HS-27A (cell line): ENCODE data around the gene SEMA4A.
"Not testable (repeated sequence)": the region's sequence is repeated elsewhere in the genome, so short reads cannot be mapped to it uniquely, and the experiment has no call there.

ENCODE experiments used
- DNase-seq: peaks from one replicate; pipeline ENCODE4 v3.0.0-alpha.2; 2012; ENCODE audit warnings: low read depth, missing footprints

SEMA4A gene

DNA sequence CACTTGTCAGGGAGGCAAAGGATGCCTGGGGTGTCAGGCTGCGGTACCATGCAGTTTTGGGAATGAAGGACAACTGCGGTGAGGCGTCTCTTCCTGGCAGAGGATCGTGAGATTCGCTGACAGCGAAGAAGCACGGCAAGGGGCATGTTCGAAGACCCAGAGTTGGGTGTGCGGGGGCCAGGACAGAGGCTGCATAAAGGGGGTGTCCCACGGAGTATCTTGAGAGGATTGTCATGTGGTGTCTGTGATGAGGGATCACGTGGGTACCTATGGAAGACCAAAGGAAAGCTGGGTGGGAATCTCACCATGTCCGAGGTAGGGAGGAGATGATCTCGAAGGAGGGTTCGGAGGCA, 40.9 kb downstream of the SEMA4A start:
- no peak for DNase-seq

DNA sequence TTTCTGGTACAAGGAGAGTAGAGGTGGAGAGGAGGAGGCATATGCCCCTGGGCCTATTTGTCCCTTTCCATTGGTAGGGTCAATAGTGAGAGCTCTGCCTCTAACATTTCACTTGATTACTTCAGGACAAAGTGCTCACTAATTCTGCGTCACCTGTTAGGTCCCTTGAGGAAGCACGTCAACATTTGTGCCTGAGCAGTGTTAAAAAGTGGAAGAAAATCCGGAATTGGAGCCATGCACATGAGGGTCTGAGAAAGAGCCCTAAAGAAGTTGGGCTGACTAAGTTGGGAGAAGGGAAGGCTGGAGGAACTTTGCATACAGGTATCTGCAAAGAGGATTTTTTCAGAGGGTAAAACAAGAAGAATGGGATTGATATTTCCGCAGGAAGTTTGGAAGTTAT, 42.5 kb downstream of the SEMA4A start:
- no peak for DNase-seq

DNA sequence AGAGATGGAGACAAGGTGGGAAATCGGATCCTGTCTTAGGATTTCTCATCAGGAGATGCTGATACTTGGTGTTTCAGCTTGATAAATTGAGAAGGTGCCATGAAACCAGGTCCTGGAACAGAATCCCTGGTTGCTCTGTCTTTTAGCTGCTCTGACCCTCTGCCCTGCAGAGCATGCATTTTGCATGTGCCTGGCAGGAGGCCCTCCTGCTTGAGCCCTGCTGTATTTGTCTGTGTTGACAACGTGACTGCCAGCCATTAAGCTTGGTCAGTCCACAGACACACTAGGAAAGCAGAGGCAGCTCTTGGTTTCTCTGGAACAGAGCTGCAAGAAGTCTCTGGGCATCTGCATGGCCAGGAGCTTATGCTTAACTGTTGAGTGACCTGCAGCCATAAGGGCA, 43.1 kb downstream of the SEMA4A start:
- no peak for DNase-seq

DNA sequence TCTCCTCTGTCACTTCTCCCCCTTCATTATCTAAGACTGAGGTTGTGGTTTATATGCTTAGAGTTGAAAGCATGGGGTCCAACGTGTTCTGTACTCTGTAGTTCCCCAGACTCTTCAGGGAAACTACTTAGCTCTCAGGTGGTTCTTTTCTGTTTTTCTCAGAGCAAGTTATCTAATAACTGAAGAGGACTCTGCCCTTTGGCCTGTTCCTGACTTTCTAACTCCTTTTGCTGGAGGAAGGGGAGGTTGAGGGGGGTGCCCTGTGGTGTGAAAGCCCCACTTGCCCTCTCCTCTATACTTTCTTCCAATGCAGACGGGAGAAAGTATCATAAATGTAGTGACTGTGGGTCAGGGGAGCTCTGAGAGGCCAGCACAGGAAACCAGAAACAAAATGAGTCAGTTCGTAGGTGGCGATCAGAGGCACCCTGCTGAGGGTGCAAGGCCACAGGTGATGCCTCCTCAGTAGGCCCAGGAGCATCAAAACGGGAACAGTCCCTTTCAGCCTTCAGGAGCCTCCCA, 45.5 kb downstream of the SEMA4A start:
- DNase-seq, result no peak

DNA sequence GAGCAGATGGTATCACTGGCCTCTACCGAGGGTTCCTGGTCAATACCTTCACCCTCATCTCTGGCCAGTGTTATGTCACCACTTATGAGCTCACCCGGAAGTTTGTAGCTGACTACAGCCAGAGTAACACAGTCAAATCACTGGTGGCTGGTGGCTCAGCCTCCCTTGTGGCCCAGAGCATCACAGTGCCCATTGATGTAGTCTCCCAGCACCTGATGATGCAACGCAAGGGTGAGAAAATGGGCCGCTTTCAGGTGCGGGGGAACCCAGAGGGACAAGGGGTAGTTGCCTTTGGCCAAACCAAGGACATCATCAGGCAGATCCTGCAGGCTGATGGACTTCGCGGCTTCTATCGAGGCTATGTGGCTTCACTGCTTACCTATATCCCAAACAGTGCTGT, 46.7 kb downstream of the SEMA4A start:
- DNase-seq, result no peak

DNA sequence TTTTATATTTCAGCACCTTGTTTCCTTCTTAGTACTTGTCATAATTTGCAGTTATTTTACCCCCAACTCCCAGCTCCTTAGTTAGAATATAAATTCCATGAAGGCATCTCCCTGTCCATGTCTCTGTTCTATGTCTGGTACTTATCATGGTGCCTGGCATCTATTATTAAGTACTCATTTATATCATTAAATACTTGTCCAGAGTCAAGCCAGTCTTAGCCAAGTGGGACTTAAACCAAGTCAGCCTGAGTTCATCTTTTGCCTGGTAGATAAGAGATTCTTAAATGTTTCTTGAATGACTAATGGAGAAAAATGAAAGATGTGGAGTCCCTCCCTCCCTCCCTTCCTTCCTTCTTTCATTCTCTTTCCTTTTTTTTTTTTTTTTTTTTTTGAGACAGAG, 49.9 kb downstream of the SEMA4A start:
- DNase-seq, result no peak

DNA sequence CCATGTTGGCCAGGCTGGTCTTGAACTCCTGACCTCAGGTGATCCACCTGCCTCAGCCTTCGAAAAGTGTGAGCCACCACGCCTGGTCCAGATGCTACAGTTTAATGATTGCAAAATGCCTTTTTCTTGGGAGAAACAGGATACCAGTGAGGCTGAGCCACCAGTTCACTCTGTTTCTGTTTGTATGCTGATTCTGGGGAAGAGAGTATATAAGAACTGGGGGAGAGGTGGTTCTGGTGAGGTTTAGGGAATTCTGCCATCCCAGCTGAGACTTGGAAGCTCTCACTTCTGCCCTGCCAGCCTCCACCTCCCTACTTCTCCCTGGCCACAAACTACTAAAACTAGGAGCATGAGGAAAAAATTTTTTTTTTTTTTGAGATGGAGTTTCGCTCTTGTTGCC, 51.3 kb downstream of the SEMA4A start:
- DNase-seq, result no peak

- DNase-seq, result no peak
Observed at GRCh38 chr1:156211243-156211642, 57.9 kb downstream of the SEMA4A start.

- no peak for DNase-seq
Observed at GRCh38 chr1:156212130-156212529, 58.7 kb downstream of the SEMA4A start.

- peak; percentile 86 for DNase-seq
Observed at GRCh38 chr1:156212833-156213643, 59.7 kb downstream of the SEMA4A start, which contains the start of gene PMF1. Gene PMF1, plus strand, starts transcription at chr1:156213007. Its CDS starts 9 bp downstream, at chr1:156213016.

DNA sequence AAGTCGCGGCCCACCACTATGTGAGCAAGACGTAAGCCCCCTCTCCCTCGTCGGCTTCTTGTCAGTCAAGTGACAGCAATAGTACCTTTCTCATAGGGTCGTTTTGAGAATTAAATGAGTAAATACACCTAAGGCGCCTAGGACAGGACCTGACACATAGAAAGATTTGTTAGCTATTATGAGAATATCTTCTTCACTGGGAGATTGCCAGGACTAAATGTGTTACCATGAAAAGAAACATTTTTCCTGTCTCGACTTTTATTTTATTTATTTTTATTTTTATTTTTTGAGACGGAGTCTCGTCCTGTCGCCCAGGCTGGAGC, 60.2 kb downstream of the SEMA4A start:
- no peak for DNase-seq

DNA sequence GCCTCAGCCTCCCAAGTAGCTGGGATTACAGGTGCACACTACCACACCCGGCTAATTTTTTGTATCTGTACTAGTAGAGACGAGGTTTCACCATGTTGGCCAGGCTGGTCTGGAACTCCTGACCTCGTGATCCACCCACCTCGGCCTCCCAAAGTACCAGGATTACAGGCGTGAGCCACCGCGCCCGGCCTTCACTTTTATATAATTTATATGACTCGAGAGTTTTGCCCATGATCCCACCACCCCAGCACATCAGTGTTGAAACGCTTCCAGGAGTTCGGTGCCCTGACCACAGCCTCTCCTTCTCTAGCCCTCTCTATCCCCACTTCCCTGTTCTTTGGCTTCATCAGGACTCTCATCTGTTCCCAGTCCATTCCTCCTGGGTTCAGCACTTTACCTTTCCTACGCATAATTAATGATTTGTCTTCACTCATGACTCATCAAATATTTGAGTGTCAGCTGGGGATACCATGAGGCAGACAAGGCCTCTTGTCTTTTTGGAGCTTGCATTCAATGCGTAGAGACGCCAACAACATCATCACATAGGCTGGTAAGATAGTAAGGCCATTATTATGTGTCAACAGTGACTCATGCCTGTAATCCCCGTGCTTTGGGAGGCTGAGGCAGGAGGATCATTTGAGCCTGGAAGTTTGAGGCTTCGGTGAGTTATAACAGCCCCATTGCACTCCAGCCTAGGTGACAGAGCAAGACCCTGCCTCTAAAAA, 60.8 kb downstream of the SEMA4A start:
- DNase-seq, result no peak

DNA sequence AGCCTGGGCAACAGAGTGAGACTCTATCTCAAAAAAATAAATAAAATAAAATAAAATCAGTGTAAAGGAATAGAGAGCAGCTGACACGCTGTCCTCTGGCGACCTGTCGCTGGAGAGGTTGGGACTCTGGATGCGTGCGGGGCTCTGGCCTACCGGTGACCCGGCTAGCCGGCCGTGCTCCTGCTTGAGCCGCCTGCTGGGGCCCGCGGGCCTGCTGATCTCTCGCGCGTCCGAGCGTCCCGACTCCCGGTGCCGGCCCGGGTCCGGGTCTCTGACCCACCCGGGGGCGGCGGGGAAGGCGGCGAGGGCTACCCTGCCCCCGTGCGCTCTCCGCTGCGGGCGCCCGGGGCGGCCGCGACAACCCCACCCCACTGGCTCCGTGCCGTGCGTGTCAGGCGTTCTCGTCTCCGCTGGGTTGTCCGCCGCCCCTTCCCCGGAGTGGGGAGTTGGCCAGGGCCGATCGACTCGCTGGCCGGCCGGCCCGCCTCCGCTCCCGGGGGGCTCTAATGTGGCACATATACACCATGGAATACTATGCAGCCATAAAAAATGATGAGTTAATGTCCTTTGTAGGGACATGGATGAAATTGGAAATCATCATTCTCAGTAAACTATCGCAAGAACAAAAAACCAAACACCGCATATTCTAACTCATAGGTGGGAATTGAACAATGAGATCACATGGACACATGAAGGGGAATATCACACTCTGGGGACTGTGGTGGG, 63.1 kb downstream of the SEMA4A start:
- DNase-seq, result not testable (repeated sequence)

GRCh38 chr1:156217871-156218270, 64.5 kb downstream of the SEMA4A start:
- DNase-seq, result no peak

DNA sequence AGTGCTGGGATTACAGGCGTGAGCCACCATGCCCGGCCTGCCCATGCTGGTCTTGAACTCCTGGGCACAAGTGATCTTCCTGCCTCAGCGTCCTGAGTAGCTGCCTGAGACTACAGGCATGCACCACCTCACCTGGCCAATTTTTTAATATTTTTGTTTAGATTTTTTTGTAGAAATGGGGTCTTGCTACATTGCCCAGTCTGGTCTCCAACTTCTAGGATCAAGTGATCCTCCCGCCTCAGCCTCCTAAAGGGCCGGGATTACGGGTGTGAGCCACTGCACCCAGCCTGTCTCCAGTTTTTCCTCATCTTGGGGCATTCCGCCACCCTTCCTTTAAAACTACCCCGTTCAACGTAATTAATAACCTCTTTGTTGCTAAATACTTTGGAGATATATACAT, 66.8 kb downstream of the SEMA4A start:
- no peak for DNase-seq

DNA sequence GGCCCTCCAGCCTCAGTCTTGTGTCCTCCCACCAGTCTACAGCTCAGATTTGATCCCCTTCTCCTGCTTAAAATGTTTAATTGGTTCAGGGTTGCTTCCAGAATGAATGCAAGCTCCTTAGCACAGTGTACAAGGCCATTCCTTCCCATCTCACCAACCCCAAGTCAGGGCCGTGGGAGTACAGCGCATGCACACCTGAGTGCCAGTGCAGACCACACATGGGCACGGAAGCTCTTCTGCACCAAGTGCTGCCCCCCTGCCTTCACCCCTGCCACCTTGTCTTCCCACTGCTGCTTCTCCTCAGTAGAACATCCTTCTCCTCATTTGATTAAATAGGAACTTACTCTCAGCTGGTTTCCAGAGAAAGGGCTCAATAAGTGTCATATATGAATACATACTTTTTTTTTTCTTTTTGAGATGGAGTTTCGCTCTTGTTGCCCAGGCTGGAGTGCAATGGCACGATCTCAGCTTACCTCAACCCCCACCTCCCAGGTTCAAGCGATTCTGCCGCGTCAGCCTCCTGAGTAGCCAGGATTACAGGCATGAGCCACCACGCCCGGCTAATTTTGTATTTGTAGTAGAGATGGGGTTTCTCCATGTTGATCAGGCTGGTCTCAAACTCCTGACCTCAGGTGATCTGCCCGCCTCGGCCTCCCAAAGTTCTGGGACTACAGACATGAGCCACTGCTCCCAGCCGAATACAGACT, 68.8 kb downstream of the SEMA4A start:
- no peak for DNase-seq

DNA sequence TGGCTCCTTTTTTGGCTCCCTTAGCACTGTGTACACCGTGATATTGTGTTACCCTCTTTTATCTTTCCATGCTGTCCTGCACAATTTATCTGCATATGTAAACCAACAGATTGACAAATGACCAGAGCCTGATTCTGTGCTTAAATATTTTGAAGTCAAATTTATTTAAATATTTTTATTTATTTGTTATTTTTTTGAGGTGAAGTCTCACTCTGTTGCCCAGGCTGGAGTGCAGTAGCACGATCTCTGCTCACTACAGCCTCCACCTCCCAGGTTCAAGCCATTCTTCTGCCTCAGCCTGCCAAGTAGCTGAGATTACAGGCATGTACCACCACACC, 72.3 kb downstream of the SEMA4A start:
- no peak for DNase-seq

- DNase-seq, result no peak
Observed at GRCh38 chr1:156226116-156226538, 72.7 kb downstream of the SEMA4A start.

GRCh38 chr1:156226782-156227181, 73.4 kb downstream of the SEMA4A start:
- no peak for DNase-seq
